ENCODE results near the gene ABCC11.
A peak's percentile ranks its signal among the peaks of the same experiment; 100 is the strongest.
"Not testable (repeated sequence)": the region's sequence is repeated elsewhere in the genome, so short reads cannot be mapped to it uniquely, and the experiment has no call there.

ABCC11 gene

GRCh38 chr16:48203974-48204824 lies 43.1 kb downstream of the ABCC11 start:
- DNase-seq: no peak

GRCh38 chr16:48201515-48202201 lies 45.7 kb downstream of the ABCC11 start:
- no peak for DNase-seq

- DNase-seq: no peak
Observed at GRCh38 chr16:48197294-48197693, 50.0 kb downstream of the ABCC11 start.

GRCh38 chr16:48194828-48195556 lies 52.3 kb downstream of the ABCC11 start:
- DNase-seq: peak in 1 of 56 donors; percentile 6

DNA sequence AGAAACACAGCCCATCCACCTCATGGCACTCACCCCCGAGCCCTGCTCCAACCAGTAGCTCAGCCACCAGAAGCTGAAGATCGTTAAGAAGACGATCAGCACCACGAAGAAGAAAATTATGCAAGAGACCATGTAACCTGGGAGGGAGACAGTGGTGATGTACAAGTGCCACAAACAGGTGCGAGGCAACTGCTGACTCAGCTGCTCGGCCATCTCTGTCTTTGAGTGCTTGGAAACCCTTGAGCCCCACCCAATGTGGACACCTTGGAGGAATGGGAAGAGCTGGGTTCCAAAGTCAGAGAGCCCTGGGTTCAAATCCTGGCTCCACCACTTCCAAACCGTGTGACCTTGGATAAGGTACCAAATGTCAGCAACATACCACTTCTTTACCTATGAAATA lies 53.5 kb downstream of the ABCC11 start:
- no peak for DNase-seq

GRCh38 chr16:48188449-48189102 lies 58.8 kb downstream of the ABCC11 start:
- no peak for DNase-seq

DNA sequence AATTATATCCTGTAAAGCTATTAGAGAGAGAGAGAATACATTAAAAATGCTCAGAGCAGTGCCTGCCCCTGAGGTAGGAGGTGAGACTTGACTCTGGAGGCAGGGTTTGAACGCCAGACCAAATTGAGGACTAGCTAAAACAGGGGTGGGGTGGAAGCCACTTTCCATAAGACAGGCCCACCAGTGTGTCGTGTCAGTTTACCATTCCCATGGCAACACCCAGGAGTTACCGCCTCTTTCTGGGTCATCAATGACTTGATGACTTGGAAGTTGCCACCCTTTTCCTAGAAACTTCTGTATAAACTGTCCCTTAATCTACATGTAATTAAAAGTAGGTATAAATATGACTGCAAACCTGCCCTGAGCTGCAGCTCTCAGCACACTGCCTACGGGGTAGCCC lies 59.6 kb downstream of the ABCC11 start:
- no peak for DNase-seq

DNA sequence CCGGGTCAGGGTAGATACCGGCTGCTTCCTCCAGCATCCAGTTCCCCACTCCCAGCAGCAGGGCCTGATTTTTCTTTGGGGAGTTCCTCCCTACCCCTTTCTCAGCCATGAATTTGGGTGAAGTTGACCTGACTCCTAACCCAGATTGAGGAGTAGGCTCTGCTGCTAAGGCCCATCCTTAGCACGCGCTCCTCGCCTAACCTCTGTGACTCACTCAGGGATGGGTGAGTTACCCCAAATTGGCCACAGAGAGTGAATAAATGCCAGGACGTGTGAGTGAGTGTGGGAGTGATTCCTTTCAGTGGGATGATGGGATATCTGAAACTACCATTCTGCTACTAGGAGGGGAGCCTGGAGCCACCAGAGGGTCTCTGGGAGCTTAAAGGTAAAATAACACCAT lies 62.7 kb downstream of the ABCC11 start:
- no peak for DNase-seq

DNA sequence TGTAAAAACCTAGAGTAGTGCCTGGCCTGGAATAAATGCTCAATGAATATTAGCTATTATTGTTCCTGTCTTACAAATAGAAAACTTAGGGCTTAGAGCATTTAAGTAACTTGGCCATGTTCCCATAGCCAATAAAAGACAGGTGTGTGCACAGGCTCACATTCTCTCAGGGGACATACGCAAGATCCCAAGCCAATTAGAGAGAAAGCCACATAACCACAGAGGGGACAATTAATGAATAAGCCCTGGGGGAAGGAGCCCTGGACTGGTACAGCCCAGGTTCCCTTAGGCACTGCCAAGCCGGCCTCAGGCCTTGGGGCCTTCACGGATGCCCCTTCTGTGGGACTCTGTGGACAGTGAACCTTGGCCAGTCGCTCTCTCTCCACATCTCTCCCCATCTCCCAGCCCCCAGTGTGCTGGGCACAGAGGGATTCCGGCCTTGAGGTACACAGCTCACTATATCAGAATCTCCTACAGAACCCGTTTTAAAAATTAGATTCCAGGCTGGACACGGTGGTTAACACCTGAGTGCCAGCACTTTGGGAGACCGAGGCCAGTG lies 64.3 kb downstream of the ABCC11 start:
- DNase-seq: no peak

GRCh38 chr16:48181746-48182520 lies 65.4 kb downstream of the ABCC11 start:
- DNase-seq: not testable (repeated sequence)

GRCh38 chr16:48180868-48181480 lies 66.4 kb downstream of the ABCC11 start:
- DNase-seq: no peak

GRCh38 chr16:48176635-48177408 lies 70.5 kb downstream of the ABCC11 start:
- no peak for DNase-seq

- no peak for DNase-seq
Observed at GRCh38 chr16:48173889-48174288, 73.5 kb downstream of the ABCC11 start.

DNA sequence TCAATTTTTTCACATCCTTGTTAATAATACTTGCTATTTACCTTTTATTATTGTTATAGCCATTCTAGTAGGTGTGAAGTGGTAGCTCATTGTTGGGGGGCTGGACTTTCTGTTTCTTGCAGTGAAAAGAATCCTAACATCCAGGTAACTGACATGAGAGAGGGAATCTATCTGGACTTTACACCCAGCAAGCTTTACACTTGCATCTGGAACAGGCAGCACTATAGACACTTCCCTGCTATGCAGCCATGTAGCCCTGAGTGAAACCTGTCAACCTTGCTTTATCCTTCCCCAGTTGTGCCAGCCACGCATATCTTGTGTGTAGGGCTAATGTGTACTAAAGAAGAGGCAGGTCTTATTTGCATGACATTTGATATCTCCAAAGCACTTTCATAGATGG lies 74.7 kb downstream of the ABCC11 start:
- no peak for DNase-seq

DNA sequence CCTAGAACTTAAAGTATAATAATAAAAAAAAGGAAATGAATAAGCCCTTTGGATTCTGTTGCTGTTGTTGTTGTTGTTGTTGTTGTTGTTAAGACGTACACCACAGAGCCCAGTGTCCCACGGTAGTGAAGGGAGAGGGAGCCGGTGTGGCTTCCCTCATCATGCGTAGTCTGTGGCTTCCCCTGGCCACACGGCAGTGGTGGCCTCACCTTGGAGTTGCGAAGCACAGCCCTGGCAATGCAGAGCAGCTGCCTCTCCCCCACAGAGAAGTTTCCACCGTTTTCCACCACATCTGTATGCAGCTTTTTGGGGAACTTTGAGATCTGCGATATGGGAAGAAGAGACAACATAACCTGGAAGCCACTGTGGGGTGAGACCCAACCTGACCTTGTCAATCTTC lies 77.4 kb downstream of the ABCC11 start:
- DNase-seq: no peak

DNA sequence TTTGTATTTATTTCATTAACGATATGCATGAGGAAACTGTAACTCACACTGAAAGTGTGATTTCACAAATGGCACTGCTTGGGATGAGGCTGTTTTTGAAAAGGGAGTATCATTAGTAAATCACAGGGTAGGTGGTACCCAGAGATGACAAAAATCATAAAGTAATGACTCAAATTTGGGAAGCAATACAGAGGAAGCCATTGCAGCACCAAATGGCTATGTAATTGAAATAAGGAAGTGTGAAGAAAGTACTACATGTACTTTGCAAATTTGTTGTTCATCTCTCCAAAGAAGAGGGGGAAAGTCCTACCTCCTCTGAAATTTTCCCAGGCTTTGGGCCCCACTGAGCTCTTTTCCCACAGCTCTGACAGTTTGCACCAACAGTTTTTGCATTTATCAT lies 79.3 kb downstream of the ABCC11 start:
- DNase-seq: no peak

GRCh38 chr16:48166617-48167016 lies 80.7 kb downstream of the ABCC11 start:
- not testable (repeated sequence) for DNase-seq

DNA sequence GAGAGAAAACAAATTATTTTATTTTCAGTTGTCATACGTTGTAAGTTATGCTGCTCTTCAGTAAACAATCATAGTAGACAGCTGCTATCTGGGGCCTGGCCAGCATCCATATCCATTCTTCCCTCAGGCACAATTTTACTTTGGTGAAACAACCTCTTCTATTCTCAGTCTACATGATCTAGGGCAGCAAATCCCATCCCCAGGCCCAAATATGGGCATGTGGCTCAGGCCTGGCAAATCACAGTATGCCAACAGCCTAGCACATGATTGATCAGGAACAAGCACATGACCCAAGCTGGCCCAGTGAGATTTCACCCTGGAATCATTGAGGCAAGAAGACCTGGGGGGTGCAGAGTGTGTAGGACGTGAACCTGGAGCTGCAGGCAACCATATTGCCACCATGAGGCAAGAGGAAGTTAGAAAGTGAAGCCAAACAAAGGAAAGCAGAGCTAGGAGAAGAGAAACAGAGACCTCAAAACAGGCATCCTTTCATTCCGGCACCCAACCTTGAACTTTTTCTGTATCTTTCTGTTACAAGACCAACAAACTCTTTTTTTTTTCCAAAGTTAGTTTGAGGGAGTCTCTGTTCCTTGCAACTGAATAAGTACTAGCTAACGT lies 81.3 kb downstream of the ABCC11 start:
- DNase-seq: no peak

All from amygdala (tissue), 56 donors.